HG03097 (cell line): ENCODE results near the gene NELFE.
"Not testable (repeated sequence)": the region's sequence is repeated elsewhere in the genome, so short reads cannot be mapped to it uniquely, and the experiment has no call there.

Source experiments
- ATAC-seq: cut with Tn5 transposase; IDR thresholded peaks from one replicate; pipeline ENCODE4 v1.9.1; 2021; ENCODE audit not compliant: unreplicated experiment, low FRiP score

Gene NELFE

DNA sequence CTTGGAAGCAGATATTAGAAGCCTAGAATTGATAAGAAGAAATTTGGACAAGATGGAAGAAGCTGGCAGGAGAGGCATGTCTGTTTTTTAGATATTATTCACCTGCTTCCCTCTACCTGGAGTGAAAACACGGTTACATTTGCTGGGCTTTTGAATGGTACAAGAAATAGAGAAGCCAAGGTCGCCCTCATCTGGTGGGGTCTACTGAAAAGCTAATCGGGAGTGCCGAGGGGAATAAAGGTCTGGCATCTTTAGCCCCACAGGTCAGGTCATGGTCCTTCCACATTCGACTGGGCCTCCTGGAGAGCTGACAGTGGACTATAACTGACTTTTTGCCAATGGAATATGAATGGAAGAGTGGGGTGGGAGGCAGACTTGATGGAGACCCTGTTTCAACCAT, 35.8 kb downstream of the NELFE start:
- ATAC-seq = no peak

DNA sequence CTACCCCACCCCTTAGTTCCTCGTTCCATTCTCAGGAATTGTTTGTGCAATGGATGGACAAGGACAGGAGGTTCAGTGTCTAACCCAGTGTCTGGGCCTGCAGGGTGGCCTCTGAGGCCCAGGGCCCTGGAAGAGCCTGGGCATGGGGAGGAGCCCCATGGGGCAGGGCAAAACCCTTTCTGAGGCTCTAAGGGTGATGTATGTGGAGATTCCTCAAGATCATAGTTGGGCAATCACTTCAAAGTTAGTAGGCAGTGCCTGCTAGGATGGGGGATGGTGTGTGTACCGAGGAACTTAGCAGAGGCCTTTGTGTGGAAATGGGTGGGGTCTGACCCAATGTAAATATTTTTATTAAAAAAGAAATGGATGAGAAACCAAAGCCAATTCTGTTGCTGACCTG, 38.0 kb downstream of the NELFE start:
- no peak for ATAC-seq

DNA sequence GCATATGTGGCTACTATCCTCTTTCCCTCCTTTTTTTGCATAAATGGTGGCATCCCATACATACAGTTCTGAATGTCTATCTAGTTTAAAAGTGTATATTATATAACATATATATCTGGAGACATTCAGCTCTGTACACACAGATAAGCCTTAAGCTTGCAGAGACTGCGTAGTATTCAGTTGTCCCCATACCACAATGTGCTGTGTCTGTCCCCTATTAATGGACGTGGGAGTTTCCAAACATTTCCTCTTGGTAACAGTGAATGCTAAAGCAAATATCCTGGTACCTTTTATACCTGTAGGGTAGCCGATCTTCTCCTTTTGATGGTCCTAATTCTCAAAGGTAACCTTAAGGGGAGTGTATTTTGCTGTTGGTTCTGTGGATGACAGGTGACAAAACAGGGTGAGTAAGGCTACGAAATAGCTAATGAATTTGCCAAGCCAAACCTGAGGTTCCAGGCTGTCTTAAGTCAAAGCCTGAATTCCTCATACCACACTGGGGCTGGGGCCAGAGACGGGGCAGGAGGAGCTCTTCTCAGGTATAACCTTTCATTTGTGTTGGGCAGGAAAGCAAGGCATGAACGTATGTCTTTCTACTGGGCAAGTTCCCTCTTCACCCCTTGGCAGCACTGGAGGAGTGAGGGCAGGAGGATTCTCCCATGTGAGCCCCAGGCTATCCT, 39.0 kb downstream of the NELFE start:
- ATAC-seq = no peak

DNA sequence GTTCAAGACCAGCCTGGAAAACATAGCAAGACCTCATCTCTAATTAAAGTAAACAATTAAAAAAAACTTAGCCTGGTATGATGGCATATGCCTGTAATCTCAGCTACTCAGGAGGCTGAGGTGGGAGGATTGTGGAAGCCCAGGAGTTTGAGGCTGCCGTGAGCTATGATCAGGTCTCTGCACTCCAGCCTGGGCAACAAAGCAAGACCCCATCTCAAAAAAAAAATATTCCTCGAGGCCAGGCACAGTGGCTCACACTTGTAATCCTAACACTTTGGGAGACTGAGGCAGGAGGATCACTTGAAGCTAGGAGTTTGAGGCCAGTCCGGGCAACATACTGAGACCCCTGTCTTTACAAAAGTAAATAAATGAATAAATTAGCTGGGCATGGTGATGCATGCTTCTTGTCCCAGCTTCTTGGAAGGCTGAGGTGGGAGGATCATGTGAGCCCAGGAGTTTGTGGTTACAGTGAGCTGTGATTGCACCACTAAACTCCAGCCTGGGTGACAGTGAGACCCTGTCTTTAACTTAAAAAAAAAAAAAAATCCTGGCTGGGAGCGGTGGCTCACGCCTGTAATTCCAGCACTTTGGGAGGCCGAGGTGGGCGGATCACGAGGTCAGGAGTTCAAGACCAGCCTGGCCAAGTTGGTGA, 40.6 kb downstream of the NELFE start:
- no peak for ATAC-seq

DNA sequence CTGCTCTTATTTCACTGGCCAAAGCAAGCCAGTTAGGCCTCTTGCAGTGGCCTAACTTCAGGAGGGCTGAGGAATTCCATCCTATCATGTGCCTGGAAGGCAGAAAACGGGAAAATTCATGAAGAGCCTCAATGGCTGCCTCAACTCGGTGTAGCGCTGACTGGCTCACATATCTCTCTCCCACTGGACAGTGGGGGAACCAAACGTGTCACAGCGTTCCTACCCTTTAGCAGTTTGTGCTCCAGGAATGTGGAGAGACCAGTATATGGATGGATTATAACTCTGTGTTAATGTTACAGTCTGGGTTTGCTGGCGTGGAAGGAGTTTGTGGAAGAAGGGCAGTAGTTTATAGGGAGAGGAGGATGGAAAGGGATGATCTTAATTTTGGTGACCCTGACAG, 43.0 kb downstream of the NELFE start:
- ATAC-seq = no peak

DNA sequence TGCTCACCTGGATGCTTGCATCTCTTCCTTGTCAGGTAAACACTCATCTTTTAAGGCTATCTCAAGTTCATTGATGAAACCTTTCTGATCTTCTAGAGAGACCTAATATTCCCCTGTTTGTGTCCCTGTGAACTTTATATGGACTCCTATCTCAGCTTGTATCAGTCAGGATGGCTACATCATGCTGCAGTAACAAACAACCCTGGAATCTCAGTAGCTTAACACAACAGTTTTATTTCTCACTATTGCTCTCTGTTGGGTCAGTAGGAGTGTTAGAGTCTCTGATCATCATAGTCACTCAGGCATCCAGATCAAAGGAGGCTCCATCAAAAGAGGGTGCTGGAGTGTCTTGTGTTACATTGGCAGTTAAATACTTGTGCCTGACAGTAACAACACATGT, 43.4 kb downstream of the NELFE start:
- no peak for ATAC-seq

DNA sequence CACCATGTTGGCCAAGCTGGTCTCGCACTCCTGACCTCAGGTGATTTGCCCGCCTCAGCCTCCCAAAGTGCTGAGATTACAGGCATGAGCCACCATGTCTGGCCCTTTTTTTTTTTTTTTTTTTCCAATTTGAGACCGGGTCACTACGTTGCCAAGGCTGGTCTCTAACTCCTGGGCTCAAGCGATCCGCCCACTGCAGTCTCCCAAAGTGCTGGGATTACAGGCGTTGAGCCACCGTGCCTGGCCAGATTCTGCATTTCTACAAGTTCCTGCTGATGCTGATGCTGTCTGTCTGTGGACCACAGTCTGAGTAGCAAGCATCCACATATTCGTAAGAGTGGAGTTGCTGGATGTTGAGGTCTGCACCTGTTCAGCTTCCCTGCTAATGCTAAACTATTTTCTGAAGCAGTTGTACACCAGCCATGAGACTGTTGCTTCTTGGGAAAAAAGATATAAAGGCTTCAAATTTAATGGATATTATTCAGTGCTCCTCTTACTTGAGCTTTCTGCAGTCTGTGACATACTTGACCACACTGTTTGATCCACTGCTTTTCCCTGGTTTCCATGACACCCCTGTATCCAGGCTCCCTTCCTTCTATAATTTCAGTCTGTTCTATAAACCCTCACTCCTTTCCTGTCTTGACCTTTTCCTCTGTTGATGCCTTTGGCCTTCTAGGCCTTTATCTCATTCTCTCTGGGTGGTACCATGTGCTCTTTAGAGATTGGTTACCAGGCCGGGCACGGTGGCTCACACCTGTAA, 46.8 kb downstream of the NELFE start:
- no peak for ATAC-seq

DNA sequence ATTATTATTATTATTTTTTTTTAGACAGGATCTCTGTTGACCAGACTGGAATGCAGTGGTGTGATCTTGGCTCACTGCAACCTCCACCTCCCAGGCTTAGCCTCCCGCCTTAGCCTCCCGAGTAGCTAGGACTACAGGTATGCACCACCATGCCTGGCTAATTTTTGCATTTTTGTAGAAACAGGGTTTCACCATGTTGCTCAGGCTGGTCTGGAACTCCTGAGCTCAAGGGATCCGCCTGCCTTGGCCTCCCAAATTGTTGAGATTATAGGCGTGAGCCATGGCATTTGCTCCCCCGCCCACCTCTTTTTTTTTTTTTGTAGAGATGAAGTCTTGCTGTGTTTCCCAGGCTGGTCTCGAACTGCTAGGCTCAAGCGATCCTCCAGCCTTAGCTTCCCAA, 49.5 kb downstream of the NELFE start:
- ATAC-seq = not testable (repeated sequence)

DNA sequence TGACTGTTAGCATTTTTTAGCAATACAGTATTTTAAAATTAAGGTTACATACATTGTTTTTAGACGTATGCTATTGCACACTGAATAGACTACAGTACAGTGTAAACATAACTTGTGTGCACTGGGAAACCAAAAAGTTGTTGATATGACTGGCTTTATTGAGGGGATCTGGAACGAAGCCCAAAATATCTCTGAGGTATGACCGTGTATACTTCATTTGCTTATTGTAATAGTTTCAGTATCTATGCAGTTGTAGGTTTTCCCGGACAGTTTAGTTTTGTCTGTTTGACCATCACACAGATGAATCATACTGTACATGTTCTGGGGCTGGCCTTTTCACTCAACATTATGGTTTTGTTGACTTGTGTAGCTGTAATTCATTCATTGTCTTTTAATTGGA, 50.0 kb downstream of the NELFE start:
- no peak for ATAC-seq

DNA sequence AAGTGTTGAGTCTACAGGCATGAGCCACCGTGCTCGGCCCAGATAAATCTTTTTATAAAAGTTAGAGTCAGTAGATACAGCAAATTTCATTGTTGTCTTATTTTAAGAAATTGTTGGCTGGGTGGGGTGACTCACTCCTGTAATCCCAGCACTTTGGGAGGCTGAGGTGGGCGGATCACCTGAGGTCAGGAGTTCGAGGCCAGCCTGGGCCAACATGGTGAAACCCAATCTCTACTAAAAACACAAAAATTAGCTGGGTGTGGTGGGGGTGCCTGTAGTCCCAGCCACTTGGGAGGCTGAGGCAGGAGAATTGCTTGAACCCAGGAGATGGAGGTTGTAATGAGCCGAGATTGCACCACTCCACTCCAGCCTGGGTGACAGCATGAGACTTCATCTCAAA, 50.5 kb downstream of the NELFE start:
- ATAC-seq = not testable (repeated sequence)

DNA sequence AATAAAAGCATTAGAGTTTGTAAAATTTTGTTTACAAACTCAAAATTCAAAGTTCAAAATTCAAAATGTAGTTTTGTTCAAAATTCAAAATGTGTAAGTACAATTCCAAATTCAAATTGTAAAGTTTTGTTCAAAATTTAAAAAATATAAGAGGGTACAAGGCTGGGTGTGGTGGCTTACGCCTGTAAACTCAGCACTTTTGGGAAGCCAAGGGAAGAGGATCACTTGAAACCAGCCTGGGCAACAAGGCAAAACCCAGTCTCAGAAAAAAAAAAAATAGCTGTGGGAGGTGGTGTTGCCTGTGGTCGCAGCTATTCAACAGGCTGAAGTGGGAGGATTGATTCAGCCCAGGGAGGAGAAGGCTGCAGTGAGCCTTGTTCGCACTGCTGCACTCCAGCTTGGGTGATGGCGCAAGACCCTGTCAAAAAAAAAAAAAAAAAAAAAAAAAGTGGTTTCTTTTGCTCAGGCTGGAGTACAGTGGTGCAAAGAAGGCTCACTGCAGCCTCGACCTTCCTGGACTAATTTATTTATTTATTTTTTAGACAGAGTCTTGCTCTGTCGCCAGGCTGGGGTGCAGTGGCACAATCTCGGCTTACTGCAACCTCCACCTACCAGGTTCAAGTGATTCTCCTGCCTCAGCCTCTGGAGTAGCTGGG, 51.5 kb downstream of the NELFE start:
- ATAC-seq = no peak

DNA sequence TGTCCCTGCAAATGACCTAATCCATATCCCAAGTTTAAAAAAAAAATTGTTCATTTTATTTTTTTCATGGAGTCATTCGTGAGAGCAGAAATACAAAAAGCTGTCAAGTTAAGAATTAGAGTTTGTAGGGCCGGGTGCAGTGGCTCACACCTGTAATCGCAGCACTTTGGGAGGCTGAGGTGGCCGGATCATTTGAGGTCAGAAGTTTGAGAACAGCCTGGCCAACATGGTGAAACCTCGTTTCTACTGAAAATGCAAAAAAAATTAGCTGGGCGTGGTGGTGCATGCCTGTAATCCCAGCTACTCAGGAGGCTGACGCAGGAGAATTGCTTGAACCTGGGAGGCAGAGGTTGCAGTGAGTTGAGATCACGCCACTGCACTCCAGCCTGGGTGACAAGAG, 52.0 kb downstream of the NELFE start:
- ATAC-seq = not testable (repeated sequence)

DNA sequence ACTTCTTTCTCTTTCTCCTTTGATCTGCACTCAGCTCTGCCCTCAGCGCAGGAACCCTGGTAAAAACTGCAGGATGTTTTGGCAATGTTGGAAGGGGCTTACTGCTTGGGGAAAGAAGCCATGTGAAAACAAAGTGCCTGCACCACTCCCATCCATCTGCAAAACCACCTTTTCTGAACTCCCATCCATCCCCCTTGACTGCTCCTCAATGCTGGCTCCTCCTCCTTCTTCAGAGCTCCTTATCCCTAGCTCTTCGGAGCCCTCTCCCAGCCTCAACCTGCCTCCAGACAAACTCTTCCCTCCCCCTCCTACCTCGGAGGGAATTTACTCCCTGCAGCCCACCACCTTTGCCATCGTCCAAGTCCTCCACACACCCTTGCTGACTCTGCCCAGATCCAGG, 52.6 kb downstream of the NELFE start:
- no peak for ATAC-seq

DNA sequence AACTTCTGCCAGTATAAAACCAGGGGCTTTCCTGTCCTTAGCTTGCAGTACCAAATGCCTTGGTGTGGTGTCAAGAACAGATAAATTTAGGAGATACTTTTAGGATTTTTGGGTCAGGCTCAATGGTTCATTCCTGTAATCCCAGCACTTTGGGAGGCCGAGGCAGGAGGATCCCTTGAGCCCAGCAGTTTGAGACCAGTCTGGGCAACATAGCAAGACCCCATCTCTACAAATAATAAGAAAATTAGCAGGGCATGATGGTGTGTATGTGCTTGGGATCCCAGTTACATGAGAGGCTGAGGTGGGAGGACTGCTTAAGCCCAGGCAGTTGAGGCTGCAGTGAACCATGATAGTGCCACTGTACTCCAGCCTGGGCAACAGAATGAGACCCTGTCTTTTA, 53.7 kb downstream of the NELFE start:
- ATAC-seq = no peak

DNA sequence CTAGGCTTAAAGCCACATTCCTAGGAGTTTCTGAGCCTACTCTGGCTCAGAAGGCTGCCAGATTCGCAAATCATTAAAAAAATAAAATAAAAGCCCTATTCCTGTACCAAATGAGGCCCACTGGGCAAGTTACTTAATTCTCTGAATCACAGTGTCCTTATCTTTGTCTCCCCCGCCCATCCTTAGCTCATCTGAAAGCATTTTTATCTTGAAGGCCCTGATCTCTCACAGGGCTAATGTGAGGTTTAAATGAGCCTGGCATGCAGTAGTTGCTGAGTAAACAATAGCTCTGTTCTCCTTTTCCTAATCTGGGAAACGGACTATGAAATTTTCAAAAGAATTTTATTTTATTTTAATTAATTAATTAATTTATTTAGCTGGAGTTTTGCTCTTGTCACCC, 54.8 kb downstream of the NELFE start:
- no peak for ATAC-seq
